GM12878 (cell line): Measurements from ENCODE around the gene COL4A1. TPM values are rescaled to one million over a fixed set of nuclear protein-coding genes. Genes with fewer than 3 reads are reported as not detected.

ENCODE experiments used
- ATAC-seq: fragments of 200-7000 bp; cut with Tn5 transposase; 3 replicates; pipeline ENCODE4 v1.9.1; 2020; ENCODE audit warnings: mild to moderate bottlenecking, moderate library complexity
- BruUV-seq: library from RNA; stranded (reverse); fragments of 400-500 nt; replicated peaks from 2 replicates; lab custom pipeline; 2021; lab: Mats Ljungman, UMichigan
- CTCF ChIA-PET: fragments of 300-600 bp; sonication (Branson Sonifier 250); formaldehyde crosslinking; extraction: SDS; loops from one replicate; lab custom pipeline; 2021; ENCODE audit warnings: inconsistent platforms; lab: Yijun Ruan, JAX
- POLR2A ChIA-PET: fragments of 350-600 bp; formaldehyde crosslinking; extraction: SDS; loops from one replicate; lab custom pipeline; 2021; ENCODE audit warnings: inconsistent platforms; lab: Charles Lee
- RAD21 ChIA-PET: fragments of 300-600 bp; sonication (Branson Sonifier 250); formaldehyde crosslinking; loops from one replicate; lab custom pipeline; 2023; ENCODE audit warnings: antibody characterized with exemption; ENCODE audit not compliant: unreplicated experiment; lab: Charles Lee
- SMC1A ChIA-PET: fragments of 300-600 bp; sonication (Branson Sonifier 250); formaldehyde crosslinking; loops from one replicate; lab custom pipeline; 2023; ENCODE audit not compliant: unreplicated experiment, uncharacterized antibody; lab: Charles Lee
- DNase-seq: peaks from one replicate; pipeline ENCODE4 v3.0.0-alpha.2; 2011; ENCODE audit warnings: low read depth, low spot score
- FAIRE-seq: peaks from 3 replicates; lab custom pipeline; 2011; peaks lifted over from hg19 to GRCh38; lab: Jason Lieb, UNC
- H2AFZ ChIP-seq: 2 replicates; pipeline ENCODE4 v1.6.0; 2011; ENCODE audit warnings: low read depth, low read length, control low read depth; ENCODE audit not compliant: control insufficient read depth
- H3K27ac ChIP-seq: 2 replicates; pipeline ENCODE4 v1.5.1; 2011; ENCODE audit warnings: control low read depth; ENCODE audit not compliant: control insufficient read depth, insufficient read depth
- H3K27me3 ChIP-seq, 2 experiments: replicated peaks in 1 of 2; 2 replicates each; pipeline versions ENCODE4 v1.6.0 to v1.6.1; 2011; ENCODE audit warnings: low read length in 1 of 2; ENCODE audit not compliant: control insufficient read depth in 2 of 2, insufficient read depth in 2 of 2
- H3K36me3 ChIP-seq, 2 experiments: 2 replicates each; pipeline ENCODE4 v1.5.1; 2011; ENCODE audit warnings: low read length in 1 of 2; ENCODE audit not compliant: control insufficient read depth in 2 of 2, insufficient read depth in 2 of 2
- H3K4me1 ChIP-seq: 2 replicates; pipeline ENCODE4 v1.6.1; 2011; ENCODE audit warnings: mild to moderate bottlenecking, low read length, moderate library complexity, mixed read lengths; ENCODE audit not compliant: control insufficient read depth, insufficient read depth
- H3K4me2 ChIP-seq: 2 replicates; pipeline ENCODE4 v1.6.0; 2011; ENCODE audit warnings: control low read depth; ENCODE audit not compliant: control insufficient read depth, insufficient read depth
- H3K4me3 ChIP-seq: fragments of 200-600 bp; sonication (generic); 2 replicates; pipeline ENCODE4 v1.5.1; 2016
- H3K79me2 ChIP-seq: 2 replicates; pipeline ENCODE4 v1.6.0; 2011; ENCODE audit warnings: low read length; ENCODE audit not compliant: control insufficient read depth, insufficient read depth
- H3K9ac ChIP-seq: 2 replicates; pipeline ENCODE4 v1.8.0; 2011; ENCODE audit warnings: low read length, control low read depth, mixed read lengths; ENCODE audit not compliant: control insufficient read depth, insufficient read depth
- H3K9me3 ChIP-seq: replicated peaks from 3 replicates; pipeline ENCODE4 v1.5.1; 2011; ENCODE audit warnings: mild to moderate bottlenecking, low read length; ENCODE audit not compliant: control insufficient read depth, insufficient read depth
- H4K20me1 ChIP-seq: 2 replicates; pipeline ENCODE4 v1.6.0; 2011; ENCODE audit not compliant: control insufficient read depth, insufficient read depth
- CBX5 ChIP-seq: sonication (generic); IDR thresholded peaks from 2 replicates; pipeline ENCODE4 v1.6.1; 2016; ENCODE audit warnings: low read depth, moderate library complexity, mild to moderate bottlenecking, inconsistent platforms
- CREM ChIP-seq: IDR thresholded peaks from 2 replicates; pipeline ENCODE4 v1.6.1; 2014; ENCODE audit warnings: antibody characterized with exemption, low read depth
- KAT2A ChIP-seq: conservative IDR thresholded peaks from 2 replicates; pipeline ENCODE4 v1.6.1; 2011; ENCODE audit warnings: low read depth, low read length; ENCODE audit not compliant: control insufficient read depth
- KDM1A ChIP-seq: fragments of 200-600 bp; sonication (generic); IDR thresholded peaks from 2 replicates; pipeline ENCODE4 v1.6.1; 2016; ENCODE audit warnings: borderline replicate concordance
- MYB ChIP-seq: fragments of 150-350 bp; IDR thresholded peaks from 2 replicates; pipeline ENCODE4 v1.6.1; 2014; ENCODE audit warnings: mild to moderate bottlenecking, low read depth, low read length, borderline replicate concordance
- NFYA ChIP-seq: IDR thresholded peaks from 2 replicates; pipeline ENCODE4 v1.6.1; 2011; ENCODE audit warnings: low read depth, mild to moderate bottlenecking, low read length, improper control_type of control experiment, borderline replicate concordance
- NFYB ChIP-seq: IDR thresholded peaks from 2 replicates; pipeline ENCODE4 v1.6.1; 2011; ENCODE audit warnings: low read depth, mild to moderate bottlenecking, low read length, improper control_type of control experiment, moderate library complexity; ENCODE audit not compliant: insufficient read depth
- NR2C1 ChIP-seq: fragments of 450-650 bp; IDR thresholded peaks from 2 replicates; pipeline ENCODE4 v1.6.1; 2017; ENCODE audit warnings: antibody characterized with exemption, mild to moderate bottlenecking, moderate library complexity
- RAD21 ChIP-seq: IDR thresholded peaks from 2 replicates; pipeline ENCODE4 v1.6.1; 2011; ENCODE audit warnings: mild to moderate bottlenecking, low read depth, low read length, moderate library complexity; ENCODE audit not compliant: insufficient read depth
- SIX5 ChIP-seq: IDR thresholded peaks from 2 replicates; pipeline ENCODE4 v1.6.1; 2011; ENCODE audit warnings: mild to moderate bottlenecking, low read depth, low read length, moderate library complexity; ENCODE audit not compliant: severe bottlenecking
- STAT1 ChIP-seq: fragments of 450-650 bp; conservative IDR thresholded peaks from 2 replicates; pipeline ENCODE4 v1.6.1; 2014; ENCODE audit warnings: antibody characterized with exemption, mild to moderate bottlenecking
- ZNF207 ChIP-seq: fragments of 450-650 bp; IDR thresholded peaks from 2 replicates; pipeline ENCODE4 v1.6.1; 2014; ENCODE audit warnings: antibody characterized with exemption, mild to moderate bottlenecking, borderline replicate concordance
- ZNF274 ChIP-seq: IDR thresholded peaks from one replicate; pipeline ENCODE4 v1.8.0; 2011; ENCODE audit not compliant: insufficient read length, insufficient read depth
- WGBS: methylation state at CpG from one replicate; pipeline ENCODE4 v1.1.6; 2016; ENCODE audit warnings: low lambda C conversion rate; ENCODE audit not compliant: insufficient replicate concordance, insufficient coverage; ENCODE audit errors: missing lambda C conversion rate; 5-methylcytosine and 5-hydroxymethylcytosine counted together
- in situ Hi-C: fragments of 300-500 bp; cut with MboI; formaldehyde crosslinking; loops from 9 replicates; pipeline ENCODE4 v1.14.3; 2018; ENCODE audit warnings: mixed read lengths
- intact Hi-C: fragments of 100-400 bp; cut with micrococcal nuclease; formaldehyde crosslinking; loops from one replicate; pipeline ENCODE4 v1.14.2; 2022; ENCODE audit not compliant: unreplicated experiment
- polyA plus RNA-seq, 11 experiments: library from polyadenylated mRNA; depleted of rRNA in 4 of 11; unstranded in 6 of 11; stranded (reverse) in 5 of 11; fragments of >200 nt; fragmentation: Nextera tagmentation in 4 of 11; fragmentation: Illumina TruSeq in 1 of 11; extraction: Ambion mirVana in 4 of 11; extraction: Trizol in 1 of 11; gene quantifications; 1 replicate in 1 of 11; 2 replicates in 10 of 11; pipeline versions ENCODE4 v1.2.1 to v1.2.3, GENCODE V29; 2011 to 2016; ENCODE audit warnings: inconsistent platforms in 2 of 11, missing spikeins in 2 of 11, low read depth in 1 of 11
- total RNA-seq, 4 experiments: library from RNA; depleted of rRNA in 3 of 4; stranded (reverse); fragments of >200 nt in 3 of 4; fragmentation: Illumina TruSeq in 1 of 4; extraction: Trizol in 1 of 4; gene quantifications; 2 replicates each; pipeline versions ENCODE4 v1.2.1 to v1.2.3, GENCODE V29; 2013 to 2021
- TF ChIP-seq, protein P1 (sequence below): fragments of 450-650 bp; IDR thresholded peaks from 2 replicates; pipeline ENCODE4 v1.6.1; 2017; ENCODE audit warnings: antibody characterized with exemption, mild to moderate bottlenecking, moderate library complexity
- TF ChIP-seq, protein P2 (sequence below): fragments of 450-650 bp; conservative IDR thresholded peaks from 2 replicates; pipeline ENCODE4 v1.6.1; 2017; ENCODE audit warnings: mild to moderate bottlenecking, moderate library complexity

Gene COL4A1
- total and polyA plus RNA-seq, 10 of the 15 experiments (the other 5 are each of a cell fraction or from before 2014, with no cell fraction given): 0.07 to 0.31 (median 0.13) TPM; not detected in 6

DNA sequence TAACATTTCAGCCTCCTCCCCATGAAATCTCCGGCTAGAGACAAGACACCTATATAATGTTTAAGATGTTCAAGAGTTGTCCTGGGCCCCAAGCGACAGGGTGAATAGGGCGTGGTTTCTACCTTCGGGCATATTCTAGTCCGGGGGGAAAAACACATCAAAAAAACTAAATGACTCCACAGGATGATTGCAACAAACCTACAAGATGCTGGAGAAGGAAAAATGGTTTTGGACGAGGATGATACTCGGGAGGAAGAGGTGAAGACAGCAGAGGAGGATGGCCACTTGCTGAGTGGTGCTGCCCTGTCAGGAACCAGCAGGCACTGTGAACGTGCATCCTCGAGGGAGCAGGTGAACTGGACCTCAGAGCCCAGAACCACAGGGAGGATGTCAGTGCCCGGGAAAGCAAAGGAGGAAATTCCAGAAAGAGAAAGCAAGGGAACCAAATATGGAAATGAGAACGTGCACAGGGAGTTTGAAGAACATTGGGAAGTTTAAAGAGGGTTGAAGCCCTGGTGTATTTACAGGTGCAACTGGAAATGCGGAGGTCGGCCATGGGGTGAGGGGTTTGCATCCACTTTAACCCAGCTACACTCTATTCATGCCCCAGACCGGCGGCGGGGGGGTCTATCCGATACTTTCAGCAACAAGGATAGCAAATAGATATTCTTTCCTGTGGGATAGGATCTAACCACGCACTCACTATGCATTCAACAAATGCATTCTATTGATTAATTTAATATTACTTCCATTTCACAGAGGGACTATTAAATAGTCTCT lies 50.6 kb downstream of the COL4A1 start (continued):
- TF ChIP-seq, protein P1, sequence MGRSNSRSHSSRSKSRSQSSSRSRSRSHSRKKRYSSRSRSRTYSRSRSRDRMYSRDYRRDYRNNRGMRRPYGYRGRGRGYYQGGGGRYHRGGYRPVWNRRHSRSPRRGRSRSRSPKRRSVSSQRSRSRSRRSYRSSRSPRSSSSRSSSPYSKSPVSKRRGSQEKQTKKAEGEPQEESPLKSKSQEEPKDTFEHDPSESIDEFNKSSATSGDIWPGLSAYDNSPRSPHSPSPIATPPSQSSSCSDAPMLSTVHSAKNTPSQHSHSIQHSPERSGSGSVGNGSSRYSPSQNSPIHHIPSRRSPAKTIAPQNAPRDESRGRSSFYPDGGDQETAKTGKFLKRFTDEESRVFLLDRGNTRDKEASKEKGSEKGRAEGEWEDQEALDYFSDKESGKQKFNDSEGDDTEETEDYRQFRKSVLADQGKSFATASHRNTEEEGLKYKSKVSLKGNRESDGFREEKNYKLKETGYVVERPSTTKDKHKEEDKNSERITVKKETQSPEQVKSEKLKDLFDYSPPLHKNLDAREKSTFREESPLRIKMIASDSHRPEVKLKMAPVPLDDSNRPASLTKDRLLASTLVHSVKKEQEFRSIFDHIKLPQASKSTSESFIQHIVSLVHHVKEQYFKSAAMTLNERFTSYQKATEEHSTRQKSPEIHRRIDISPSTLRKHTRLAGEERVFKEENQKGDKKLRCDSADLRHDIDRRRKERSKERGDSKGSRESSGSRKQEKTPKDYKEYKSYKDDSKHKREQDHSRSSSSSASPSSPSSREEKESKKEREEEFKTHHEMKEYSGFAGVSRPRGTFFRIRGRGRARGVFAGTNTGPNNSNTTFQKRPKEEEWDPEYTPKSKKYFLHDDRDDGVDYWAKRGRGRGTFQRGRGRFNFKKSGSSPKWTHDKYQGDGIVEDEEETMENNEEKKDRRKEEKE: no peak
- TF ChIP-seq NFYB (no peak), KAT2A (no peak), MYB (no peak), KDM1A (no peak)

DNA sequence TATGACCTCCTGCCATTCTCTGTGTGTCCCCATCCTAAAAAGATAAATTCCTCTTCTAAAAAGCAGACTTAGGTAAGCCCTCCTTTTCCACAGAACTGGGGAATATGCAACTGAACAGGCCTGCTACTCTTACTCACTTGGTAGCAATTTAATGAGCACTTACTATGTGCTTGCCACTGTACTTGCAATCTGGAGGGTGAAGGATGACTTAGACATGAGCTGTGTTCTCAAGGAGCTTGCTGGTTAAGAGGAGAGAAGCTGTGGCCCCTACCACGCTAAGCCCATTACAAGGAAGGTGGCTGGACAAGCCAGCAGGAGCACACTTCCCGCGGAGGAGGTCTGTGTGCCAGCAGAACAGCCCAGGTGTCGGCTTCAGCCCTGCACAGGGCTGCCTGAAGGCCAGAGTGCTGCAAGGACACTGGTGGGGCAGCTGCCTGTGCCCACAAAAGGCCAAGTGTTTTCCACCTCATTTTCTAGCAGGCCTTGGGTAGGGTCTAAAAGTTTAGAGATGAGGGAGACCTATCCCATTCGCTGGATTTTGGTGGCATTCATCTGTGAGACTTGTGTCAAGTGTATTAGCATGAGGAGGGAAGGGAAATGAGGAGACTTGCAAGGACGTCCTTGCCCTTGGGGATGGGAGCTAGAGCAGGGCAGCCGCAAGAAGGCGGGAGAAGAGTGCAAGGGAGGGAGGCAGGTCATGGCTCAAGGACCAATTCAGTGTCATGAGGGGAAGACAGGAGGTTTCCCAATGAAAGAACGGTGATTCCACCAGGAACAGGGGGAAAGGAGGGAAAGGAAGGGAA lies 52.0 kb downstream of the COL4A1 start:
- DNase-seq: no peak
- no peak for FAIRE-seq
- ChIA-PET RAD21 (no interaction called here), POLR2A (no interaction called here), SMC1A (no interaction called here), CTCF (interaction anchor here (1.3 kb wide), 1 partner anchor 11 kb away, joined by 4 read pairs; no protein-coding TSS in a partner anchor)
- no peak overlapping the region for H3K27ac ChIP-seq
- H3K27me3 ChIP-seq: no peaks in the 10 kb centered on the region
- H3K4me3 ChIP-seq: no peak overlapping the region
- 53% methylated on average over 9 of the region's 9 CpGs for WGBS
- ATAC-seq: no peak
- no peak overlapping the region for H3K4me2 ChIP-seq
- no peaks in the 10 kb centered on the region for H3K4me1 ChIP-seq
- no peaks in the 10 kb centered on the region for H4K20me1 ChIP-seq
- BruUV-seq: no TSS peak
- no peaks in the 10 kb centered on the region; the same call in 2 of the 3 replicates for H3K9me3 ChIP-seq
- H2AFZ ChIP-seq: no peak overlapping the region
- intact Hi-C loops: no loop called here
- no peak overlapping the region for H3K9ac ChIP-seq
- in situ Hi-C loops: no loop called here
- no peaks in the 10 kb centered on the region for H3K79me2 ChIP-seq
- H3K36me3 ChIP-seq: no peaks in the 10 kb centered on the region
- TF ChIP-seq NR2C1 (no peak), CREM (no peak), STAT1 (no peak), ZNF274 (no peak), RAD21 (no peak), CBX5 (no peak), ZNF207 (no peak), NFYA (no peak), SIX5 (no peak)
- TF ChIP-seq, protein P2, sequence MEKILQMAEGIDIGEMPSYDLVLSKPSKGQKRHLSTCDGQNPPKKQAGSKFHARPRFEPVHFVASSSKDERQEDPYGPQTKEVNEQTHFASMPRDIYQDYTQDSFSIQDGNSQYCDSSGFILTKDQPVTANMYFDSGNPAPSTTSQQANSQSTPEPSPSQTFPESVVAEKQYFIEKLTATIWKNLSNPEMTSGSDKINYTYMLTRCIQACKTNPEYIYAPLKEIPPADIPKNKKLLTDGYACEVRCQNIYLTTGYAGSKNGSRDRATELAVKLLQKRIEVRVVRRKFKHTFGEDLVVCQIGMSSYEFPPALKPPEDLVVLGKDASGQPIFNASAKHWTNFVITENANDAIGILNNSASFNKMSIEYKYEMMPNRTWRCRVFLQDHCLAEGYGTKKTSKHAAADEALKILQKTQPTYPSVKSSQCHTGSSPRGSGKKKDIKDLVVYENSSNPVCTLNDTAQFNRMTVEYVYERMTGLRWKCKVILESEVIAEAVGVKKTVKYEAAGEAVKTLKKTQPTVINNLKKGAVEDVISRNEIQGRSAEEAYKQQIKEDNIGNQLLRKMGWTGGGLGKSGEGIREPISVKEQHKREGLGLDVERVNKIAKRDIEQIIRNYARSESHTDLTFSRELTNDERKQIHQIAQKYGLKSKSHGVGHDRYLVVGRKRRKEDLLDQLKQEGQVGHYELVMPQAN: no peak
